M059J (cell line): ENCODE data around the gene DARS2. TPM values are rescaled to one million over a fixed set of nuclear protein-coding genes. Genes with fewer than 3 reads are reported as not detected.
"Not testable (repeated sequence)": the region's sequence is repeated elsewhere in the genome, so short reads cannot be mapped to it uniquely, and the experiment has no call there.

ENCODE experiments used
- DNase-seq: peaks from one replicate; pipeline ENCODE4 v3.0.0-alpha.2; 2012; ENCODE audit warnings: low read depth
- total RNA-seq: library from RNA; depleted of rRNA; stranded (reverse); fragments of >200 nt; shearing (Covaris generic); gene quantifications from 2 replicates; pipeline ENCODE4 v1.2.3, GENCODE V29; 2014; rRNA removed

DARS2 gene, protein sequence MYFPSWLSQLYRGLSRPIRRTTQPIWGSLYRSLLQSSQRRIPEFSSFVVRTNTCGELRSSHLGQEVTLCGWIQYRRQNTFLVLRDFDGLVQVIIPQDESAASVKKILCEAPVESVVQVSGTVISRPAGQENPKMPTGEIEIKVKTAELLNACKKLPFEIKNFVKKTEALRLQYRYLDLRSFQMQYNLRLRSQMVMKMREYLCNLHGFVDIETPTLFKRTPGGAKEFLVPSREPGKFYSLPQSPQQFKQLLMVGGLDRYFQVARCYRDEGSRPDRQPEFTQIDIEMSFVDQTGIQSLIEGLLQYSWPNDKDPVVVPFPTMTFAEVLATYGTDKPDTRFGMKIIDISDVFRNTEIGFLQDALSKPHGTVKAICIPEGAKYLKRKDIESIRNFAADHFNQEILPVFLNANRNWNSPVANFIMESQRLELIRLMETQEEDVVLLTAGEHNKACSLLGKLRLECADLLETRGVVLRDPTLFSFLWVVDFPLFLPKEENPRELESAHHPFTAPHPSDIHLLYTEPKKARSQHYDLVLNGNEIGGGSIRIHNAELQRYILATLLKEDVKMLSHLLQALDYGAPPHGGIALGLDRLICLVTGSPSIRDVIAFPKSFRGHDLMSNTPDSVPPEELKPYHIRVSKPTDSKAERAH
- total RNA-seq: 28.3 and 33.6 TPM in 2 replicates

DNA sequence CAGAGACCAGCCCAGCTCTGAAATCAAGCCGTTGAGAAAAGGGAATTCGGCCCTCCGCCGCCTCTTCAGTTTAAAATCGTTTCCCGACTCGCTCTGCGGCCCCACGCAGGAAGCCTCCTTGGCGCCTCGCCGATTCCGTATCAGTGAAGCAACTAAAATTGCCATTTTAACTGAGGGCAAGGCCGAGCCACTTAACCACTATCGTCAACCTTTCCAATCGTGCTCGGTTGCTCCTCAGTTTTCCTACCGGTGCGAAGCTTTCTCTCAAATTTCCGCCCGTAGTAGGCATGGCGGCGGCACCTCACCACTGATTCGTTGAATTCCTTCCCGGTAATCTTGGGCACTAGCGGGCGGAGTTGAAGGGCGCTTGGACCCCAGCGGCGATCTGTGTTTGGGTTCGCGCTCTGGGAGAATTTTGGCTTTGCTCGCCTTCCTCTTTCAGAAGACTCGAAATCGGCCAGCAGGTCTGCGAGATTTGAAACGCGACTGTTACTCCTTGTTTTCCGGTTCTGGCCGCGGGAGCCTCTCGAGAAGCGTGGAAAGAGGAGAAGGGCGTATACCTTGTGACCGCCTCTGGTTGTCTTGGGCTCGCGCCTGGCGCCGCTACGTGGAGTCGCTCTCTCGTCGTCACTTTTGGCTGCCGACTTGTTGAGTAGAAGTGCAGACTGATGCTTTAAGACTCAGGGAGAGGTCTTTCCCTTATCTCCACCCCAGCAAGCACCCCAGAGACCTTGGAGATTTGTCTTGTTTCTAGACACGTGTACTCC, at the start of gene DARS2, which contains the start of gene CENPL:
Gene DARS2, plus strand, starts transcription at position 359 of the 767 bp plus-strand sequence. CDS start 557 bp downstream, outside the sequence.
Gene CENPL, minus strand, starts transcription at position 569 of the 767 bp plus-strand sequence. CDS start 13,584 bp downstream, outside the sequence.
- DNase-seq: peak; percentile 98

DNA sequence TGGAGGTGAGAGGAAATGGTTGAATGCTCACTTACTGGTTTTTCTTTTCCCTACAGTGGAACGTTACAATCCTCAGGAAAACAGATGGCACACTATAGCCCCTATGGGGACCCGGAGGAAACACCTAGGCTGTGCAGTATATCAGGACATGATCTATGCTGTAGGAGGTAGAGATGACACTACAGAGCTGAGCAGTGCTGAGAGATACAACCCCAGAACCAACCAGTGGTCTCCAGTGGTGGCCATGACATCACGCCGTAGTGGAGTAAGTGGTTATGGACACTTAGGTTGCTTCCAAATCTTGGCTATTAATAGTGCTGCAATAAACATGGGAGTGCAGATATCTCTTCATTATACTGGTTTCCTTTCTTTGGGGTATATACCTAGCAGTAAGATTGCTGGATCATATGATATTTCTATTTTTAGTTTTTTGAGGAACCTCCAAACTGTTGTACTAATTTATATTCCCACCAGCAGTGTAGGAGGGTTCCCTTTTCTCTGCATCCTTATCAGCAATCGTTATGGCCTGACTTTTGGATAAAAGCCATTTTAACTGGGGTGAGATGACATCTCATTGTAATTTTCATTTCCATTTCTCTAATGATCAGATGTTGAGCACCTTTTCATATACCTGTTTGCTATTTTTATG, 48.8 kb upstream of the DARS2 start:
- DNase-seq: no peak

DNA sequence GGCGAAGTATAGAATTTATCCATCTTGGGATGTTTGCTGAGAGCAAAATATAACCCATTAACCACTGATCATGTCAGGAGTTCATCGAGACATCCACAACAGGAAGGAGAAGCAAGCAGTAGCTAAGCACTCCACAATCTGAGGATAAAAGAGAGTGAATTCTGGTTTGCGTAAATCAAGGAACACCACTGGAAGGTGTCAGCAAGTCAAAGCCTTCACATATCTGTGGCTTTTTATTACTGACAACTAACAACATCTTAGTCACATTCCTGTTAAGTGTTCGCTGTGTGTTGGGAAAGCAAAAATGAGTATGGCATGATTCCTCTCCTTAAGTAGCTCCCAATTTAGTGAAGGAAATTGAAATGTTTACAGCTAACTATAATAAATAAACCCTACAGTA, 44.5 kb upstream of the DARS2 start:
- DNase-seq: peak; percentile 9

DNA sequence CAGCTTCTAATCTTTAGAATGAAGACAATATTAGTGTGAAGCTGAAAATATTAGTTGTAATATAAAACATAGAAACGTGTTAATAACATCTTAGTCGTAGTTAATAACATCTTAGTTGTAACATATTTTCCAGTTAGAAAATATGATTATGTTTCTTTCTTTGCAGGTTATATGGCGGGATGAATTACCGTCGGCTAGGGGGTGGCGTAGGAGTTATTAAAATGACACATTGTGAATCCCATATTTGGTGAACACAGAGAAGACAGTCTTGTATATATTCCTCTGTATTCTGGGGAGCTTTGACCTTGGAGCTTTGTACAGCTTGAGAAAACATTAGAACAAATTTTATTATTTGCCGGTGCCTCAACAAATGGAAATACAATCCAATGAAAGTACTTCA, 39.5 kb upstream of the DARS2 start:
- DNase-seq: no peak

DNA sequence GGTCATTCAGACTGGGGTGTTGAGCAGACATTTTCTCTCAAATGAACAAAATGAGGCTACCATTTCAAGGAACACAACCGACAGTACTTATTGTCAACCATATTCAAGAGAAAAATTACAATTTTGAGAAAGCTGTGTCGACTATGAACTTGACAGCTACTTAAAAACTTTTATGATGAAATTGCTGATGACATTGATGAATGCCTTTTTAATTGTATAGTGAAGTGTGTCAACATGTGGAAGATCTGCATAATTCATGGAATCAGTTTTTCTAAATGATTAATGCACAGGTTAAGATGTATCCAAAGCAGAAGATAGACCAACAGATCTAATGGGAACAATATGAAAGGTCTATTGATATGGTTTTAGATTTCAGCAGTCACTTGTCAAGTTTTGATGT, 34.6 kb upstream of the DARS2 start:
- no peak for DNase-seq

DNA sequence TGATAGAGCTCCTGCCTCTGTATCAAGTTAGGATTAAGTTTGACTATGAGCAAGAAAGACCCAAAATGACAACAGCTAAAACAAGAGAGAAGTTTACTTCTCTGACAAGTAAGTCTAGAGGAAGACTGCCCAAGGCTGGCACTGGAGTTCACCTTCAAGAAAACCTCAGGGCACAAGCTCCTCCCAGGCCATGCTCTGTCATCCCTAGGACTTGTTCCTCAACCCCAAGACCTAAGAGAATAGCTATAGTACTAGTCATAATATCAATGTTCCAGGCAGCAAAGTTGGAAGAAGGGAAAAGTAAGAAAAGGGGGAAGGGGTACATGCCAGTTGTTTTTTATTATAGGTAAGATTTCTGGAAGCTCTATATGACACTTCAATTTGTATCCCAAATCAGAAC, 26.4 kb upstream of the DARS2 start:
- peak; percentile 6 for DNase-seq

DNA sequence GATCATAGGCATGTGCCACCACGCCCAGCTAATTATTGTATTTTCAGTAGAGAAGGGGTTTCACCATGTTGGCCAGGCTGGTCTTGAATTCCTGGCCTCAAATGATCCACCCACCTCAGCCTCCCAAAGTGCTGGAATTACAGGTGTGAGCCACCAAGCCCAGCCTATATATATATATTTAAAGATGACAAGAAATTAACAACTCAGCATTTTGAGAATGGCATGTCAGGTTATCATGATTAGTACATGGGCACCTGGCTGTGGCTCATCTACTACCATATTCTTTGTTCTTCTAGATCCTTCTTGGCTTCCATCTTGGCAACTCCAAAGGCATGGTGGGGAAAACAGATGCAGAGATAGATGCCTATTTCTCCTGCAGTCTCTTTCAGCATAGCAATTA, 24.5 kb upstream of the DARS2 start:
- not testable (repeated sequence) for DNase-seq

DNA sequence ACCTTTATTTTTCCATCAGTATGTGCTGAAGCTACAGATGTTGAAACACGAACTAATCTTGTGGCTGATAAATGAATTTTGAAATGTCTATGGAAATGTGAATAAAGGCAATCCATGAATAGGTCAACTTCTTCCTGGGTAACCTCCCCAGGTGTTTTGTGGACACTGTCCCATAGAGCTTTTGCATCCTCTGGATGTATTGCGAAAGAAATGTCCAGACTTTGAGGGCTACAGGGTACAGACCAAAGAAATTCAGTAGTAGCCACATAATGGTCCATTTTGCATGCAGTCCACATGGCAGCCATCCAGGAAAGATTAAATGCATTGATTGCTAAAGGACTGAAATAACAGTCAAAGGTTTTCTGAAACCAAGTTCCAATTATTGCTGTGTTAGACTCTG, 21.5 kb upstream of the DARS2 start:
- no peak for DNase-seq

DNA sequence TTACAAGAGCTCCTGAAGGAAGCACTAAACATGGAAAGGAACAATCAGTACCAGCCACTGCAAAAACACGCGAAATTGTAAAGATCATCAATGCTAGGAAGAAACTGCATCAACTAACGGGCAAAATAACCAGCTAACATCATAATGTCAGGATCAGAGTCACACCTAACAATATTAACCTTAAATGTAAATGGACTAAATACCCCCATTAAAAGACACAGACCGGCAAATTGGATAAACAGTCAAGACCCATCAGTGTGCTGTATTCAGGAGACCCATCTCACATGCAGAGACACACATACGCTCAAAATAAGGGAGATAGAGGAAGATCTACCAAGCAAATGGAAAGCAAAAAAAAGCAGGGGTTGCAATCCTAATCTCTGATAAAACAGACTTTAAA, 10.8 kb upstream of the DARS2 start:
- not testable (repeated sequence) for DNase-seq

DNA sequence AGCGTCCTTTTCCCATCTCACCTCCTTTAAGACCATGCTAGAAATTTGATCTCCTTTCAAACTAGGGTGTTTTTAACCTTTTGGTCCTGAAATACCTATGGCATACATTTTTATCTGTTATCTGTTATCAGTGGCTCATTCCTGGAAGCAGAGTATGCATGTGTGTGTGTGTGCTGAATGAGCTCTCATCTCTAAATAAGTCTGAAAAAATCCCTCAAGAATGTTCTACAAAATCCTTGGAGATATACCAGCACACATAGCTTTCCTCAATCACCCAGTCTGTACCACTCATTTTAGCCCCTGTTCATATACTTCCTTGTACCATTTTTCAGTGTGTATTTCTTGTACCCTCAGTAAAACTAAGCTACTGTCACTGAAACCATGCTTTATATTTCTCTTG, 6.0 kb upstream of the DARS2 start:
- no peak for DNase-seq

DNA sequence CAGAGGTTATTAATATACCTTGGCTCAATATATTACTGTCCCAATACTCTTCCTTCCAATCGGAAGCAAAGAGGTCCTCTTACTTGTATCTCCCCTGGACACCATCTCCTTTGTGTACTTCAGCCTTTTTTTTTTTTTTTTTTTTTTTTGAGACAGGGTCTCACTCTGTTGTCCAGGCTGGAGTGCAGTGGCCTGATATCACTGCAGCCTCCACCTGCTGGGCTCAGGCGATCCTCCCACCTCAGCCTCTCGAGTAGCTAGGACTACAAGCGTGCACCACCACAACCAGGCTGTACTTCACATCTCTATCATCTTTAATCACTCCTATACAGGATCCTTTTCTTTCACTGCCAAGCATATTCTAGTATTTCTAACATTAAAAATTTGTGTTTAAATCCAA, 2.8 kb upstream of the DARS2 start:
- DNase-seq: no peak

DNA sequence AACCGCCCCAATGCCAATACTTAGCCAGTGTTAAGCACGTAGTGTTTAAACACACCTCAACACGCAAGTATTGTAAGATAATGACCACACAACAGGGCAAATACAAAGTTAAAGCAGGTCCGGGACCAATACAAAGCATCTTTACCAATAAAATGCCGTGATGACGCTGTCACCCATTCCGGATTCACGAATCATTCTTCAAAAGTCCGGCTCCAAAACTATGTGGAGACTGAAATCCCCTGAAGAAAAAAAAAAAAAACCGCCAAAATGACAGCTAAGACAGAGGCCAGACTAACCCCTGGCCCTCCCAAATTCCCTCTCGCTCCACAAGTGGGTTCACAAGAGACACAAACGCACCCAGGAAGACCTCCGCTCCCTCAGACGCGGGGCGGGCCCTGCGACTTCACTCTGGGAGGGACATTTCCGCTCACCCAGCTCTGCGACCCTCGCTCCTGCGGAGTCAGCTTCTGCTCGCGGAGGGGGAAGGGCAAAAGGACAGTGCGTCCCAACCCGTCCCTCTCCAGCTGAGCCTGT, 625 bp upstream of the DARS2 start:
- DNase-seq: no peak

DNA sequence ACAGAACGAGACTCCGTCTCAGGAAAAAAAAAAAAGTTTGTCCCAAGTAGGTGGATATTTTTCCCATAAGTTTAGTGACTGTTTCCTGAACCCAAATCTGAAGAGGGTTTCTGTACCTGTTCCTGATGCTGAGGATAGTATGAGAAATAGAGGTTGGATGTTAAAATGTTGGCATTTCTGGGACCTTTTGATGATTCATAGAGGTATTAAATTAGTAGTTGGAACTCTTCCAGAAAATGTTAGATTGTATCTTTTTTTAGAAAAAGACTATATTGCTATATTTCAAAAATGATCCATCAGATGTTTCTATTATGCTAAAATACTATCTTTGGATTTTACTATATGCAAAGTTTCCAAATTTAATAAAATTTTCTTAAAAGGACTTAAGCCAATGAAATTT, 3.1 kb downstream of the DARS2 start:
- DNase-seq: peak; percentile 9

DNA sequence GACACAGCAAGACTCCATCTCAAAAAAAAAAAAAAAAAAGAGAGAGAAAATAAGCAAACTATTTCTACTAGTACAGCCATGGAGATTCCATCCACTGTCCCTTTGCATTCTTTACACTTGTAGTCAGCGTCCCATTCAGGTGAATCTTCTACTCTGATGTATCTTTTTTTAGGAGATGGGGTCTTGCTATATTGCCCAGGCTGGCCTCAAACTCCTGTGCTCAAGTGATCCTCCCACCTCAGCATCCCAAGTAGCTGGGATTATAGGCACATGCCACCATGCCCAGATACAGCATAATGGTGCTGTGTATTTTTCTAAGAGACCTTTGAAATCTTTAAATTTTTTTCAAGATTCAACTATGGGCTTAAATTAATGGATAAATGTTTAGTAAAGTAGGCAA, 8.3 kb downstream of the DARS2 start:
- no peak for DNase-seq

DNA sequence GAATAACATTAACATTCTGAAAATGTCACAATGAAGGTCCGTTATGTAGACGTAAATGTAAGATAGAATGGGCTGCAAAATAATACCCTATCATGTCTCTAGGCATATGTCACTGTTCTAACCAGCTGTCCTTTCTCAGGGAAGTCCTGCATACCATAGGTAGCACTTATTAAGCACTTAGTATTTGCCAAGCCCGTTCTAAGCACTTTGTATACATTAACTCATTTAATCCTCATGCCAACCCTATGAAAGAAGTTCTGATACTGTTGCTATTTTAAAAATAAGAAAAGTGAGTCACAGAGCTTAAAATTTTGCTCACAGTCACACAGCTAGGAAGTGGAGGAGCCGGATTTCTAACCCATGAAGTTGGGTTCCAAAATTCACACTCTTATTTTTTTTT, 27.6 kb downstream of the DARS2 start:
- no peak for DNase-seq

DNA sequence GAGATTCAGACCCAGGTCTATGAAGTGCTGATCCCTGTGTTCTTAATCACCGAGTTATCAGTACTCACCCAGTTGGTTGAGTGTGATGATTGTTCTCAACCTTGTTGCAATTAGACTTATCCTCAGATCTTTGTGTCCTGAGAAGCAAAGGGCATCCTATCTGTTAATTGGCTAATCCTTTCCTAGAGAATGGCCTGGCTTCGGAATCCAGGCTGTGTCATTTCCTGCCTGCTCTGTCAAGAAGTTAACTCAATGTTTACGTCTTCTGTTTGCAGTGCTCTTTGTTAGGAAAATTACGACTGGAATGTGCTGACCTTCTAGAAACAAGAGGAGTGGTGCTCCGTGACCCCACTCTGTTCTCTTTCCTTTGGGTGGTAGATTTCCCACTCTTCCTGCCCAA, 28.6 kb downstream of the DARS2 start:
- DNase-seq: peak; percentile 71

DNA sequence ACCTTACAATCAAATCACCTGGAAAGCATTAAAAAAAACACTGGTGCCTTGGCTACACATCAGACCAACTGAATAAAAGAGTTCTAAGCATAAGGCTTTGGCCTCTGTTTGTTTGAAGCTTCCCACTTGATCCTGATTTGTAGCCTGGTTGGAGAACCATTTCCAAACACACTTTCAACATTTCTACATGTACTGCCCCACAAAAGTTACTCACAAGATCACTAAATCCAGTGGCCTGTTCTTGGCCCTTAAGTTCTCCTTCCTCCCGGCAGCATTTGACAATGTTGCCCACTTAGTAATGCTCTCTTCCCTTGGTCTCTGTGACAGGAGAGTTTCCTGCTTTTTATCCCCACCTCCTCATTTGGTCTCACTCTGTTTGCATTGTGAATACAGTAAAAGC, 31.5 kb downstream of the DARS2 start:
- DNase-seq: no peak

DNA sequence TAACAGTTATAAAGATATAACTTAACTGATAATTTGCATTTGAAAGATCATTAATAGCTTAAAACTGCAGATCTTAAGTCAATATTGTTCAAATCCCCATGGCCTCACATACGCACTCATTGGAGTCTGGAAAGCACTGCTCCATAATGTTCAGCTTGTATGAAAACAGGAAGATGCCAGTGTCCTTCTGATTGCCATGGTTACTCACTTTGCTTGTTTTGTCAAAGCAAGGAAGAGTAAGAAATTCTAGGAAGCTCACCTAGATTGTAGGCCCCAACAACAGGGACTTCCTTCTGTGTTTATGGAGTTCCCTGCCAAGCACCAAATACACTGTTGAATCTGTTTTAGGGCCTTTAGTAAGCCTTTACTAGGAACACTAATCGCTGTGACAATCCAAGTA, 32.4 kb downstream of the DARS2 start:
- DNase-seq: no peak

DNA sequence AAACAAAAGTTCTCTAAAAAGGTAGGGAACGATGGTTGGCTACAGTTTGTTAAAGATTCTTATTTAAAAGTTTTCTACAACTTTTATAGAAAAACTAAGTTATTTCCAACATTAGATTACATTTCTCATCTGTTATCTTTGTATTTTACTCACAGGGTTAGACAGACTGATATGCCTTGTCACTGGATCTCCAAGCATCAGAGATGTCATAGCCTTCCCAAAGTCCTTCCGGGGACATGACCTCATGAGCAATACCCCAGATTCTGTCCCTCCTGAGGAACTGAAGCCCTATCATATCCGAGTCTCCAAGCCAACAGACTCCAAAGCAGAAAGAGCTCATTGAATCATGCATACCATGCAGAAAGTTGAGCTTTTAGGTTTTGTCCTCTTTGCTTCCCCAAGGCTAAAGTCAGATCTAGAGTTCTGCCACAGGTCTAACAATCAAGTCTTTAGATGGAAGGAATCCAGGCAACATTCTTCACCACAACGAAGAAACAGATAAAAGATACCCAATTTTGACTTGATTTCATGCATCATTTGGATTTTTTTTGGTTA, 33.0 kb downstream of the DARS2 start:
- DNase-seq: no peak

DNA sequence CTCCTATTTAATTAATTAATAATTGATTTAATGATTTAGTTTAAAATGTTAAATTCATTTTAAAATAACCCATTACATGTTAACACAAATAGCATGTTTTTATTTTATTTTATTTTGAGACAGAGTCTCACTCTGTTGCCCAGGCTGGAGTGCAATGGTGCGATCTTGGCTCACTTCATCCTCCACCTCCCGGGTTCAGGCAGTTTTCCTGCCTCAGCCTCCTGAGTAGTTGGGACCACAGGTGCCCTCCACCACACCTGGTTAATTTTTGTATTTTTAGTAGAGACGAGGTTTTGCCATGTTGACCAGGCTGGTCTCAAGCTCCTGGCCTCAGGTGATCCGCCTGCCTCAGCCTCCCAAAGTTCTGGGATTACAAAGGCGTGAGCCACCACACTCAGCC, 35.1 kb downstream of the DARS2 start:
- DNase-seq: not testable (repeated sequence)

DNA sequence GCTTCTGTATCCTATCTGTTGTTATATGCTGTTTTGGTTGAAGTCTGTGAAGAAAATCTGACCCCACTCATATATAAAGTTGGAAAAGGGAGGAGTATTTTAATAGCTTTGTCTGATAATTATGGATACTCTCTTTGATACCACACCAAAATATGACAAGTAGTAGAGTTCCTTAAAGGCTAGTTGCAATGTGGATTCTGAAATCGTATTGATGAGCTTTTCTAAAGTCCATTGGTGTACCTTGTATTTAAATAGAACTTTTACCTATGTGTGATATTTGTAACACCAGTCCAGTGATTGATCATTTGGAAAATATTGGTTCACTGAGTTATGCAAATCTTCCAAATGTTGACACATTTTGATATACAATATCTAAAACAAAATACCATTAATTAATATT, 35.6 kb downstream of the DARS2 start:
- no peak for DNase-seq
